ENCODE results near the gene KLHL29. TPM values are rescaled to one million over a fixed set of nuclear protein-coding genes. Genes with fewer than 3 reads are reported as not detected.

KLHL29 gene
- total RNA-seq, 3 donors from 2014 or later (not counting 1 experiment from before 2014, with no cell fraction given) = 0.24 to 0.43 (median 0.33) TPM

DNA sequence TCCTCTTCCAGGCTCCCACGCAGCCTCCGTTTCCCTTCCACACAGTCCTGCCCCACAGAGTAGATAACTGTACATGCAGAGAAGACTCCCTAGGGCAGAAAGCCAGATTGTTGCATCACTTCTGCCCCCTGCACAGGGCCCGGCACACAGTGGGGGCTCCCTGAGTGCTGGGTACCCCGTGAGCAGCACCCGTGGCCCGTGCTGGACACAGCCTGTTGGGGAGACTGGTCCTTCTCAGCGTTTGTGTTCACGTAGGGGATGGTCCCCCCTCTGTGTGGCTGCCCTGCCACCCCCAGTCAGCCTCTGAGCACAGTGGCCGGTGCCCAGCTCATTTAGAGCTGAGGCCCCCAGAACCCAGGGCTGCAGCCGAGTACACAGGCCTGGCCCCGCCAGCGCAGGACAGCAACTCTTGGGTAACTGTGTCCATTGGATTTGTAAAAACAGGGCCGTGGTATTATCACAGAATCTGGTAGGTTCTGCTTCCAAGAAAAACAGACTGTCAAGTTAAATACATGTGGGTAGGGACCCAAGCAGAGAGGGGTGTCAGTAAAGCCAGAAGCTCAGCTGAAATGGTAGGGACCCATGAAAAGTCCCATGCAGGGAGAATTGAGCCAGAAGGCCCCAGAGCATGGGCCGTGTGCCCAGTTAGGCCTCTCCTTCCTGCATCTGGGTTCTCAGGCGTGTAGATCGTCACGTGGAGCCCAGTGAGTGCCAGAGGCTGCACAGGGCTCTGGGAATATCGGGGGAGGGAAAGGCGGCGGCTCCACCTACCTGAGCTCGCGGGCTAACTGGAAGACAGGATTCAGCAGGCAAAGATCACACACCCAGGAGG lies 284.6 kb downstream of the KLHL29 start:
- H3K36me3 ChIP-seq (ENCODE audit: control insufficient read depth, insufficient read depth, low read length) = no peaks in the 10 kb centered on the region
- Mint-ChIP-seq H3K27me3 (ENCODE audit: low read depth in 2 of 2) (peaks cover under 1 to 3% of the 10 kb centered on the region in 2 donors), H3K4me3 (no peak overlapping the region), H3K4me1 (peaks cover 0 to 9% of the 10 kb centered on the region in 2 donors), H3K36me3 (no peaks in the 10 kb centered on the region), H3K27ac (no peak overlapping the region), H3K9me3 (no peaks in the 10 kb centered on the region)
- intact Hi-C loops (cut with micrococcal nuclease) = no loop called here
- no peak overlapping the region for H3K4me3 ChIP-seq (ENCODE audit: low read length)
- no peak for DNase-seq
- H3K4me1 ChIP-seq (ENCODE audit: control insufficient read depth, insufficient read depth, low read length) = no peaks in the 10 kb centered on the region
- 91% methylated on average over 22 of the region's 22 CpGs for WGBS (ENCODE audit: insufficient coverage)
- no peak overlapping the region for H3K27ac ChIP-seq (ENCODE audit: low read length)
- no peak for ATAC-seq
- H3K27me3 ChIP-seq (ENCODE audit: control insufficient read depth, insufficient read depth, low read length) = no peaks in the 10 kb centered on the region
- H3K9me3 ChIP-seq (ENCODE audit: control insufficient read depth, insufficient read depth, low read length) = no peaks in the 10 kb centered on the region
- TF ChIP-seq, protein P1, sequence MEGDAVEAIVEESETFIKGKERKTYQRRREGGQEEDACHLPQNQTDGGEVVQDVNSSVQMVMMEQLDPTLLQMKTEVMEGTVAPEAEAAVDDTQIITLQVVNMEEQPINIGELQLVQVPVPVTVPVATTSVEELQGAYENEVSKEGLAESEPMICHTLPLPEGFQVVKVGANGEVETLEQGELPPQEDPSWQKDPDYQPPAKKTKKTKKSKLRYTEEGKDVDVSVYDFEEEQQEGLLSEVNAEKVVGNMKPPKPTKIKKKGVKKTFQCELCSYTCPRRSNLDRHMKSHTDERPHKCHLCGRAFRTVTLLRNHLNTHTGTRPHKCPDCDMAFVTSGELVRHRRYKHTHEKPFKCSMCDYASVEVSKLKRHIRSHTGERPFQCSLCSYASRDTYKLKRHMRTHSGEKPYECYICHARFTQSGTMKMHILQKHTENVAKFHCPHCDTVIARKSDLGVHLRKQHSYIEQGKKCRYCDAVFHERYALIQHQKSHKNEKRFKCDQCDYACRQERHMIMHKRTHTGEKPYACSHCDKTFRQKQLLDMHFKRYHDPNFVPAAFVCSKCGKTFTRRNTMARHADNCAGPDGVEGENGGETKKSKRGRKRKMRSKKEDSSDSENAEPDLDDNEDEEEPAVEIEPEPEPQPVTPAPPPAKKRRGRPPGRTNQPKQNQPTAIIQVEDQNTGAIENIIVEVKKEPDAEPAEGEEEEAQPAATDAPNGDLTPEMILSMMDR (IDR thresholded peaks at IDR 0.05) = no peak

DNA sequence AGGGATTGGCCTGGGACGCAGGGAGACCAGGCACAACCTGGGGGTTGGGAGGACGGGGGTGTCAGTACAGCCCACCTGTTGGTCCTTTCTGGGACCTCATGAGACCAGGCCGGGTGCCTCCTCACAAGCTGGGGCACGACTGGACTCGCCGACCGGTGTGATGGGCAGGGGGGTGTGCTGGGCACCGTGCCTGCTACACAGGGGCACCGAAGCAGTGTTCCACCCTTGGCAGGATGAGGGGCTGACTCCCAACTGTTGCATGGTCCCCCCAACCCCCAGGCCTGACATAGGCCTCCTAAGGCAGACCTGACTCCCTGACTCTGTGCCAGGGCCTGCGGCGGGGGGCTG lies 285.2 kb downstream of the KLHL29 start:
- DNase-seq (no peak), ATAC-seq (no peak)
- Mint-ChIP-seq H3K9me3 (no peaks in the 10 kb centered on the region), H3K27ac (no peak overlapping the region), H3K4me3 (no peak overlapping the region), H3K4me1 (peaks cover 0 to 9% of the 10 kb centered on the region in 2 donors), H3K27me3 (ENCODE audit: low read depth in 2 of 2) (peaks cover 0 to 4% of the 10 kb centered on the region in 2 donors), H3K36me3 (no peaks in the 10 kb centered on the region)
- WGBS (ENCODE audit: insufficient coverage) = 93% methylated on average over 9 of the region's 11 CpGs
- intact Hi-C loops (cut with micrococcal nuclease) = no loop called here
- Histone ChIP-seq H3K4me1 (ENCODE audit: control insufficient read depth, insufficient read depth, low read length) (no peaks in the 10 kb centered on the region), H3K36me3 (ENCODE audit: control insufficient read depth, insufficient read depth, low read length) (no peaks in the 10 kb centered on the region), H3K27me3 (ENCODE audit: control insufficient read depth, insufficient read depth, low read length) (no peaks in the 10 kb centered on the region), H3K27ac (ENCODE audit: low read length) (no peak overlapping the region), H3K9me3 (ENCODE audit: control insufficient read depth, insufficient read depth, low read length) (no peaks in the 10 kb centered on the region), H3K4me3 (ENCODE audit: low read length) (no peak overlapping the region)
- TF ChIP-seq, protein P1 (IDR thresholded peaks at IDR 0.05) = no peak

DNA sequence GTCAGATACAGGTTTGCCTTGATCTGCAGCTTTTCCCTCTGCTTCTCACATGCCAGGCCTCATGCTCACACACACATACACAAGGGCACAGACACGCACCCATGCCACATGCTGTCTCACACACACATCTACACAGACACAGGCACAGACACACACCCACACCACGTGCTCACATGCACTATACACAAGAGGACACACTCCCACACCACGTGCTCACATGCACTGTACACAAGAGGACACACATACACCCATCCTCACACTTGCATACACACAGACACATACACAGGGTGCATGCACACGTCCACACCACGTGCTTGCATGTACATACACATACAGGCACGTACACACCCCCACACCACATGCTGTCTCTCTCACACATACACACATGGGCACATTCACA lies 288.1 kb downstream of the KLHL29 start:
- ATAC-seq (no peak), DNase-seq (no peak)
- Histone ChIP-seq H3K27ac (ENCODE audit: low read length) (no peak overlapping the region), H3K4me1 (ENCODE audit: control insufficient read depth, insufficient read depth, low read length) (no peaks in the 10 kb centered on the region), H3K27me3 (ENCODE audit: control insufficient read depth, insufficient read depth, low read length) (no peaks in the 10 kb centered on the region), H3K4me3 (ENCODE audit: low read length) (no peak overlapping the region), H3K36me3 (ENCODE audit: control insufficient read depth, insufficient read depth, low read length) (no peaks in the 10 kb centered on the region), H3K9me3 (ENCODE audit: control insufficient read depth, insufficient read depth, low read length) (no peaks in the 10 kb centered on the region)
- Mint-ChIP-seq H3K4me3 (no peak overlapping the region), H3K27me3 (ENCODE audit: low read depth in 2 of 2) (peaks cover 0 to 11% of the 10 kb centered on the region in 2 donors), H3K27ac (no peak overlapping the region), H3K36me3 (no peaks in the 10 kb centered on the region), H3K9me3 (no peaks in the 10 kb centered on the region), H3K4me1 (peaks cover 0 to 9% of the 10 kb centered on the region in 2 donors)
- TF ChIP-seq, protein P1 (IDR thresholded peaks at IDR 0.05) = no peak
- whole genome bisulfite sequencing (ENCODE audit: insufficient coverage) = 84% methylated on average over 6 of the region's 6 CpGs
- intact Hi-C loops (cut with micrococcal nuclease) = no loop called here
